Left kidney (tissue), 2 donors: ENCODE measurements around the gene CDHR3. TPM values are rescaled to one million over a fixed set of nuclear protein-coding genes. Genes with fewer than 3 reads are reported as not detected.
"Not testable (repeated sequence)": the region's sequence is repeated elsewhere in the genome, so short reads cannot be mapped to it uniquely, and the experiment has no call there.

Experiments
- DNase-seq: peaks from one replicate; pipeline ENCODE4 v3.0.0-alpha.2; 2013
- polyA plus RNA-seq: library from polyadenylated mRNA; unstranded; fragments of 120-200 nt; gene quantifications from one replicate; pipeline ENCODE4 v1.2.1, GENCODE V29; 2013; ENCODE audit not compliant: insufficient read length

Gene CDHR3
- polyA plus RNA-seq, 1 donor, result 15.8 TPM

DNA sequence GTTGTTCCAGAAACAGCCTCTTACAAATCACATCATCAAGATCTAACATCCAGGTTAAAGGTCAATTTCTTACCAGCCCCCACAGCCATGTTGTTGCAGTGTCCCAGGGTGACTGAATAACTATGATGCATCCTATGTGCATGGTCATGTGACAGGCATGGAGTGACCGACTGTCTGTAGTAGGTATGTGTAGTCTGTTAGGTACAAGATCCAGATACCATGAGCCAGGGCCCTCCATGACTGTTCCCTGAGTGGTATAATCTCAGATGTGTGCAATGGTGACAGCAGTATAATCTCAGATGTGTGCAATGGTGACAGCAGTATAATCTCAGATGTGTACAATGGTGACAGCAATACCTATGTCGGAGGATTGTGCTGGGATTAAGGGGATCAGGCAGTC, 8.8 kb downstream of the CDHR3 start:
- DNase-seq, result no peak

DNA sequence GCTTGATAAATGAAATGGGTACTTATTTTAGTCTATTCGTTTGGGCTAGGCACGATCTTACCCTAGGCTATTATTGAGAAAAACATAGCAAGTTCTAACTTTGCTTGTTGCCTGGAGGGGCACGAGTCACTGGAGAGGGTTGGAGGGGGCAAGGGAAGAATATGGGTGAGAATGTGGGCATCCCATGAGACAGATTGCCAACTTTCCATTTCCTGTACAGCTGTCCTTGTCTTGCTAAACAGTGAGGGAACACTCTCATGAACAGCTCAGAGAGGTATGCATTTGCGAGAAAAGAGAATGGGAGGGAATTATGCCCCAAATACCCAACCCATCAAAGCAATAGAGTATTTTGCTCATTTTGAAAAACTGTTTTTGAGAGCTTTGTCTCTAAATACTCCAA, 9.2 kb downstream of the CDHR3 start:
- no peak for DNase-seq

- DNase-seq, result no peak
Measured at GRCh38 chr7:105974471-105974870, 11.4 kb downstream of the CDHR3 start.

DNA sequence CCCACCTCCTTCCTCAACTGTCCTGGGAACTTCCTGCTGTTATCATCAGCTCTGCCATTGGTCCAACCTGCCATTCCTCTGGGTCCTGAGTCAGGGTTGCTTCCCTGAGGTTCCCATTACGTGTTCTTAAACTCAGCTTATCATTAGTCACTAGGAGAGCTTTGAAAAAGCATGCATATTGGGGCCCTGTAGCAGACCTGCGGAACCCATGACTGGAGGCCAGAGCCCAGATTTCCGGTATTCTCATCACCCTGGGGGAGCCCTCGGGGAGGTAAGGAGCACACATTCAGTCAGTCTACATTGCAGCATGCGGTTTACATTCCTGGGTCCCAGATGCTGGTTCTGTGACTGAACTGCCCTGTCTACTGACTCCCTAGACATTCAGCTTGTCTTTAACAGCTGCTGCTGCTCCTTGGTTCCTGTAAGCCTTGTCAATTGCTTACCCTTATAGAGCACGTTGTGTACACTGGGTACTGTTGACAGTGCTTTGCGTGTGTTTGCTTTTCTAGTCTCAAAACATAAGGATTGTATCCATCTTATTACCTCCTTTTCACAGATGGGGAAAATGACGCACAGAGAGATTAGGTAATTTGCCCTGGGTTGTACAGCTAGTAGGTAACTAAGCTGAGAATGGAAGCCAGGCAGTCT, 12.8 kb downstream of the CDHR3 start:
- DNase-seq, result no peak

GRCh38 chr7:105976868-105977267, 13.8 kb downstream of the CDHR3 start:
- DNase-seq, result no peak

DNA sequence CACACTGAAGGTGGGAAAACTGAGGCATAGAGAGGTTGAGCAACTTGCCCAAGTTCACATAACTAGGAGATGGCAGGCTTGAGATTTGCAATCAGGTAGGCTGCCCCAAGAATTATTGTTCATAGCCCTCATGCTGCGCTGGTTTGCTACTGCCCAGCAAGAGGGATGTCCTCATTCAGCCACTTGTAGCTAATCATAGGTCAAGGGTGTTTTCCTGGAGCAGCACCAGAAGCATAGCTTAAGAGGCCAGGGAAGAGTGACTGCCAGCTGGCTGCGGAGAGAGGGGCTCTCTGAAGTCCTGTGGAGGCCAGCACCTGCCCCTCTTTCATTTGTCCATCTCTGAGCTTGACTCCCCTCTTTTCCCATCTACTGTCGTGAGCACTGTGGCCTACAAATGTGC, 15.0 kb downstream of the CDHR3 start:
- no peak for DNase-seq

- no peak for DNase-seq
Measured at GRCh38 chr7:105978974-105979373, 15.9 kb downstream of the CDHR3 start.

DNA sequence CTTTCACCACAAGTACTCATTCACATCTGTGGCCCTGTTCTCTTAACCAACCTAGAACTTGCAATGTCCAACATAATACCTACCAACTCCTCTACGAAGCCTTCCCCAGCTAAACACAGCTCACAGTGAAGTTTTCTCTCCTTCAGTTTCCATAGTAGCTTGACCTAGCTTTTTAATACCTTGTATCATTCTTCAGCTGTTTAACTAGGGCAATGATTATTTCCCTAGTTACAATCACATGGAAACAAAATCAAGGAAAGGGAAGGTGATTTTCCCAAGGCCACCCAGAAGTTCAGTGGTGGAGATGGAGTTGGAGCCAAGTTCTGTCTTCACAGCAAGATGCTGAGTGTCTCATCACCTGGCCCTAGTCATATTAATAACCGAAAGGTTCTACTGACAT, 16.3 kb downstream of the CDHR3 start:
- DNase-seq, result no peak

DNA sequence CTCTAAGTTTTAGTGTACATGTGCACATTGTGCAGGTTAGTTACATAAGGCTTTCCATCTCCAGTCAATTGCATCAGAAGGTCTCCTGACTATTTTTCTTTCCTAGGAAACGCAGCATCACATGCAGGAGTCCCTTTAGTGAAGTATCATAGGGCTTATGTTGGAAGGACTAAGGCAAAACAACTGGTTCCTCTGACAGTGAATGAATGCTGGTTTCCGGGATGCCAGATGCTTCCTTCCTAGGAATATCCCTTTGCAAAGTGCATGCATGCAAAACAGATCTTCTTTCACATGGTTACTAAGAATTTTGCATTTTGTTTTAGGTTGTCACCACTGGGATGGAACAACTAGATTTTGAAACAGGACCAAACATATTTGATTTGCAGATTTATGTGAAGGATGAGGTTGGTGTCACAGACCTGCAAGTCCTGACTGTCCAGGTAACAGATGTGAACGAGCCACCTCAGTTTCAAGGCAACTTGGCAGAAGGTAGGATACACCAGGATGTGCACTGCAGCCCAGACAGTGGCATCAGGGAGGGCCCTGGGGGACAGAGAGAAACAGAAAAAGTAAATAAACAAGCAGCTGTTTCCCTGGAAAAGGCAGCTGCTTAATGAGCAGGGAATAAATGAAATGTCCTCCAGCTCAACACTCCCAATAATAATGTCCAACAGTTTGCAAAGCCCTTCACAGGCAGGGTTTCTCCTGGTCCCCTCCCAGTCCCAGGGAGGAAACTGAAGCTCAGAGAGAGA, 17.8 kb downstream of the CDHR3 start:
- no peak for DNase-seq

- DNase-seq, result no peak
Measured at GRCh38 chr7:105982388-105982787, 19.3 kb downstream of the CDHR3 start.

GRCh38 chr7:105984808-105985207, 21.7 kb downstream of the CDHR3 start:
- not testable (repeated sequence) for DNase-seq

DNA sequence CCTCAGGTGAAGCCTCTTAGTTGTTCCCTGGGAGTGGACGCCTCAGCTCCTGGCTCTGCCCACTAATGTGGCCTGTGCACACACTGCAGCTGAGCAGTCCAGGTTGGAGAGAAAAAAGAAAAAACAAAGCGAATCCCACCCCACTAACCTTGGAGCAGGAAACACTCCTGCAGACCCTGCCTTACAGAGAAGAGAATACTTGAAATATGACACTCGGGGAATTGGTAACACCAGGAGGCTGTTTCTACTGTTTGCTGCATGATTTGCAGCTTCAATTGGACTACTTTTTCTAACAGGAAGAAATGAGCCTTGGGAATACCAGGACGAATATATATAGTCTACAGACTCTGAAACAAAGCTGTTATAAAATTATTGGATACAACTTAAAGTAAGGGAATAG, 22.2 kb downstream of the CDHR3 start:
- DNase-seq, result no peak

- DNase-seq, result no peak
Measured at GRCh38 chr7:105985672-105986215, 22.7 kb downstream of the CDHR3 start.

GRCh38 chr7:105987046-105987445, 24.0 kb downstream of the CDHR3 start:
- no peak for DNase-seq

DNA sequence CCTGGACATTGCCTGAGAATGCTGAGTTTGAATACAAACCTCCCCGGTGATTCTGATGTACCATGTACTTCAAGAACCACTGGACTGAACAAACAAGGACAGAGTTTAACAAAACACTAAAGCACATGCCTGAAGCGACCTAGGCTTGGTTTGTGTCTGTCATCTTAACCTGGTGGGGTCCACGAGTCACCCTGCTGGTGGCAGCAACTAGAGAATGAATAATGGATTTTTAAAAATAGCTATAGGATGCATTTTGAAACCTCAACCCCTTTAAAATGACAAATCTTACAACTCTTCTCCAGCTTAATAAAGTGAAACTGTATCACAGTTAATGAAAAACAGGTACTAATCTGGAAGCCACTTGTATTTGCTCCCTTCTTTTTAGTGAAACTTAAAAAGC, 25.2 kb downstream of the CDHR3 start:
- DNase-seq, result no peak

DNA sequence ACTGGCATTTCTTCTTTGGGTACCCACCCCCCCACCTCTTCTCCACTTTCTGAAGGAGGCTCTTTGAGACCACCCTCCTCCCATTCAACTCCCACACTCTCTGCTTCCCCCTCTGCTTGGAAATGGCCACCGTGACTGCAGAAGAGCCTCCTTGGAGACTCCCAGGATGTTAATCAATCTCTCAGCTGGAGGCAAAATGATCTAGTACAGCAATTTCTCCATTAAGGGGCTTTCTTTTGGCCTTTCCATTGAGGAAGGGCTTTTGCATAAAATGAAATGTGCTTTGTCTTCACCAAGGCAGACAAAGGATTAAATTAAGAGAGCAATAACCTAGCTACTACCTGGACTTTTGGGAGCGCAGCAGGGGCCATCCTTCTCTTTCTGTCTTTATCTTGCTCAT, 26.1 kb downstream of the CDHR3 start:
- no peak for DNase-seq

DNA sequence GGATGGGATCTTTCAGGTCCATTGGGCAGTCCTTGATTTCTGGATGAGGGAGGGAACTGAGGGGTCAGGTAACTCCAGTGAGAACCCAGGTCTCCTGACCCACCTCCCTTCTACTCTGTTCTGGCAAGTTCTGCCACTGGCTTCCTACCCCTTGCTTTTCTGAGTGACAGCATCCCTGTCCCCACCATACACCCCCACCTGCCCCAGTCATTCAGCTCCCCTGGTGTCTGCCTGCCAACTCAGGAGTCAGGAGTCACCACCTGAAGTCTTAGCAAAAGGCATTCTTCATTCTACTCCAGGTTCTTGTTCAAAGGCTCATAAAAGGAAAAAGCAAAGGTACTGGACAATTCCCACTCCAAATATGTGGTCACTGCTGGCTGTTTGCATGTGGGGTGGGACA, 26.6 kb downstream of the CDHR3 start:
- no peak for DNase-seq

GRCh38 chr7:105990141-105990540, 27.1 kb downstream of the CDHR3 start:
- DNase-seq, result no peak

- DNase-seq, result no peak
Measured at GRCh38 chr7:105990727-105991453, 27.8 kb downstream of the CDHR3 start.

DNA sequence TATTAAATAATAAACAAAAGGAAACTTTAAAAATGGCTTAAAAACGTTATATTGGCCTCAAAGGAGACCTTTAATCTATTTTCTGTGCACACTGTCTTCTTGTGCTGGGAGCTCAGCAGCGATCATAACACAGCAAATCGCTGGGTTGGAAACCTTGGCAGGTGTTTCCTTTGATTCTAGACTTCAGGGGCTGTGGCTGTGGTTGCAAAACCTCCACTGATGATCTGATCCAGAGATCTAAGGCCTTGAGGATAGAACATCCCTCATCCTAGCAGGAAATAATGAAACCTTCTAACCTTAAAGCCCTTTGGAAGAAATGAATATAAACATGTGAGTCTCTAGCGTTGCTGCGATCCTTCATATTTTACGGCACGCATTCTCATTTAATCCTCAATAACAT, 29.8 kb downstream of the CDHR3 start:
- no peak for DNase-seq

DNA sequence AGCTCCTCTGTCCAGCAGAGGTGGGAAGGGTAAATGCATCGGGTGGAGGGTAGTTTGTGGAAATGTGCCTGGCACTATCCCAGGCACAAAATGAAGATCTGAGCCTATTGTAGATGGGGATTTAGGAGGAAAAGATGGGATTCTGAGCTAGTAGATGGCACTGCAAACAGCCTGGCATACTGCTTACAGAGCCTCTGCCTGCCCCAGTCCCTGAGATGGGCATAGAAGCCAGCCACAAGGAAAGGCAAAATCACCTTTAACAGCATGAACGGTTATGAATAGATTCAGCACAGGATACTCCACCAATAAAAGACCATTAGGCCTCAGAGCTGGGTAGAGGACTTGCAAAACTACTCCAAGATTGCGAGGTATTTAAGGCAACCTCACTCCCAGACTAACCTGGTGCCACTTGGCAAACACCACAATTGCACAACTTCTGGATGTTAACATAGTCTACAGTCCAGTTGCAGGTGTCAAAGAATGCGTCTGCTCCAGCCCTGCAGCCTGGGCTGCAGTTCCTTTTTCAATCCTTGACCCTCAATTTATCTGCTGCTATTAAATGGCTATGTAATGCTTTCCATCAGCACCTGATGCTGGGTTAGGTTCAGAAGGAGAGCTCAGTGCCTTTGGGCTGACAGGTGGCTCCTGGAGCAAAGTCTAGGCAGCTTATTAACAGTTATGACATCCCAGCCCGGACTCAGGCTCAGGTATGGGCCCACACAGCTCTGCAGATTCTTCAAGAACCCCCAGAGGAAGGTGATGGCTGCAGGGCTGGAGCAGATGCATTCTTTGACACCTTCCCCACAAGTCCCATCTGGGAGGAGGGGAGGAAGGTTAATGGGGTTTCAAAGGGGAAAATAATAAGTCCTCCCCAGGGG, 34.0 kb downstream of the CDHR3 start:
- DNase-seq, result no peak

GRCh38 chr7:105999256-105999655, 36.2 kb downstream of the CDHR3 start:
- no peak for DNase-seq
